Left ventricle myocardium superior (tissue), 1 donor: ENCODE measurements around the gene HOXC5. TPM values are rescaled to one million over a fixed set of nuclear protein-coding genes. Genes with fewer than 3 reads are reported as not detected.

Source experiments
- ATAC-seq: fragments of 200-7000 bp; cut with Tn5 transposase; one replicate; pipeline ENCODE4 v1.9.1; 2020; ENCODE audit warnings: mild to moderate bottlenecking, moderate library complexity
- DNase-seq: peaks from one replicate; pipeline ENCODE4 v3.0.0-alpha.2; 2020
- intact Hi-C: fragments of 100-400 bp; cut with micrococcal nuclease; formaldehyde crosslinking; loops from one replicate; pipeline ENCODE4 v1.11.0; 2022
- total RNA-seq: library from RNA; stranded (reverse); fragmentation: NEBNext Ultra II Directional; extraction: Animal tissue kit (Norgen Biotek cat#: 25700); gene quantifications from one replicate; pipeline ENCODE4 v1.2.1, GENCODE V29; 2021
- donor health status: DM: no; HTN: yes; CAD: no; lungs with severe emphysema.

The HOXC5 gene
- total RNA-seq, 1 donor from 2014 or later = not detected

DNA sequence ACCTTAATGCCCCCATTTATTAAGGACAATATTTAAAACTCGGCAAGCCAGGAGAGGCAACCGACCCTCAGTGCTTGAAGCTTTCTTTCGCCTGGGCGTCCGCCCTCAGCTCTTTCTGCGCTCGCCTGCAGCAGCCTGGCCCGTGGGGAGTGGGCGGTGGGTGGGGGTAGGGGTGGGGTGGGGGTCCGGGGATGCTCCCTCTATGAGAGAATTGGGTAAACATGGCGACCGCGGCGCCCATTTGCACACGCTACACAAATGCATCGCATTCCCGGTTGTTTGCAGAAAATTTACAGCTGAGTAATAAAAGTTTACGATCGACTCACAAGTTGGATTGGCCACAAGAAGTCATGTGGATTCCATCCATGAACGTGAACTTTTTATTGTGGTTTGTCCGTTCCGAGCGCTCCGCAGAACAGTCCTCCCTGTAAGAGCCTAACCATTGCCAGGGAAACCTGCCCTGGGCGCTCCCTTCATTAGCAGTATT, 16.3 kb upstream of the HOXC5 start:
- no peak for DNase-seq
- intact Hi-C loops = no loop called here
- no peak for ATAC-seq

DNA sequence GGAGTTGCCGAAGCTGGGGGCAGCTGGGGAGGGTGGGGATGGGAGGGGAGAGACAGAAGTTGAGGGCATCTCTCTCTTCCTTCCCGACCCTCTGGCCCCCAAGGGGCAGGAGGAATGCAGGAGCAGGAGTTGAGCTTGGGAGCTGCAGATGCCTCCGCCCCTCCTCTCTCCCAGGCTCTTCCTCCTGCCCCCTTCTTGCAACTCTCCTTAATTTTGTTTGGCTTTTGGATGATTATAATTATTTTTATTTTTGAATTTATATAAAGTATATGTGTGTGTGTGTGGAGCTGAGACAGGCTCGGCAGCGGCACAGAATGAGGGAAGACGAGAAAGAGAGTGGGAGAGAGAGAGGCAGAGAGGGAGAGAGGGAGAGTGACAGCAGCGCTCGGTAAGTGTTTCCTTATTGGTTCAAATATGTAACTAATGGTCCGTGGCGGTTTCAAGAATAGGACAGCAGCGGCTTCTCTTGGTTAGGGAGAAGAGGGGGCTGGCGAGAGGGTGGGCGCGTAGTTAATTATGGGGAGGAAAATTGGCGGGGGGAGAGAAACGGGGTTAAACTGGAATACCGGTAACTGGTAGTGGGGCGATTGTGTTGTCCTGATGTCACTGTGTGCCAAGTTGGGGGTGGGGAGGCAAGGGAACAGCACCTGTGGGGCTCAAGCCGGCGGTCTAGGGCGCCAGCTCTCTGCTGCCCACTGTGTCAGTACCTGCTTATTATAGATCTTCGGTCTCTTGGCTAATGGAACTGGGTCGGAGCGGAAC, 15.6 kb upstream of the HOXC5 start:
- intact Hi-C loops = no loop called here
- DNase-seq (no peak), ATAC-seq (peak; percentile 59)

DNA sequence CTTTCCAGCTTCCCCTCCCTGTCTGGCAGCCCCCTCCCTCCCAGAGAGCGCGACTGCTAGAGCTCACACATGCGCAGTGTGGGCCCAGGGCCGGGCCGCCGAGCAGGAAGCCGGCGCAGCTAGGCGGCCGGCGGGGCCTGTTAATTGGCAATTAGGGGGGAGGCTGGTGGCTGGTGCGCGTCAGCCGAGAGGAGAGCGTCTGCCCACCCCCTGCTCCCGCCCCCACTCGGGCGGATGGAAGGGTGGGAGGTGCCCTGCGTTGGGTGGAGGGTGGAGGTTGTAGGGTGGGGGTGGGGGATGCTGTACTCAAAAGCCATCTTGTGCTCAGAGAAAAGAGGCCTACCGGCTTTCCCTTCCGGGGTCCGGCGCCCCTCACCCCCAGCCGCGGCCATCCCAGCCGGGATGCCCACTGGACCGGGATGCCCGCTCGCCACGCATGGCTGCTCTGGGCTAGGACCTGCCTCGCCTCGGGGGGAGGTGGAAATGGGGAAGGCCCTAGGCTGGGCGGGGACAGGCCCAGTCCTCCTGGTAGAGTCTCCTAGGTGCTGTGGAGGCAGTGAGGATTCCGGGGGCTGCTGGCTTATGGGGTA, 14.9 kb upstream of the HOXC5 start:
- intact Hi-C loops = no loop called here
- DNase-seq (peak; percentile 81), ATAC-seq (peak; percentile 85)

DNA sequence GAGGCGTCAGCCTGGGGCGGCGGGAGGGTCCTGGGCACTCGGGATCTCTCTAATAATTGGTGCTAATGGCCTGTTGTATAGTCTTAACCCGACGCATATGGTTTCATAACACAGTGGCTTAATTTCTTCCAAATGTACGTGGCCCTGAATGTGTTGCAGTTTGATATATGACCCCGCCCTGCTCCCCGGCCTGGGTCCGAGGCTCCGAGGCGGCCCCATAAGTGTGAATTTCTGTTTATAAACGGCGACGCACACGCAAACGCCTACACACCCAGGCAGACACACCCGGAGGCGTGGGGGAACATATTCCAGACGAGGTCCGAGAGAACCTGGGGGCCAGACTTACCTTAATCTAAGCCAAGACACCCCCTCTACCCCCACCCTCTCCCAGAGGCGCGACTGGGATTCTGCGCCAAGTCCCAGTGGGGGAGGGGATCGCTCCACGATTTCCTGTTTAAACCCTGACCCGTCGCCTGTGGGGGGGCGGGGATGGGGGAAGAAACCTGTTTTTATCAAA, 14.3 kb upstream of the HOXC5 start:
- ATAC-seq (no peak), DNase-seq (no peak)
- intact Hi-C loops = no loop called here

DNA sequence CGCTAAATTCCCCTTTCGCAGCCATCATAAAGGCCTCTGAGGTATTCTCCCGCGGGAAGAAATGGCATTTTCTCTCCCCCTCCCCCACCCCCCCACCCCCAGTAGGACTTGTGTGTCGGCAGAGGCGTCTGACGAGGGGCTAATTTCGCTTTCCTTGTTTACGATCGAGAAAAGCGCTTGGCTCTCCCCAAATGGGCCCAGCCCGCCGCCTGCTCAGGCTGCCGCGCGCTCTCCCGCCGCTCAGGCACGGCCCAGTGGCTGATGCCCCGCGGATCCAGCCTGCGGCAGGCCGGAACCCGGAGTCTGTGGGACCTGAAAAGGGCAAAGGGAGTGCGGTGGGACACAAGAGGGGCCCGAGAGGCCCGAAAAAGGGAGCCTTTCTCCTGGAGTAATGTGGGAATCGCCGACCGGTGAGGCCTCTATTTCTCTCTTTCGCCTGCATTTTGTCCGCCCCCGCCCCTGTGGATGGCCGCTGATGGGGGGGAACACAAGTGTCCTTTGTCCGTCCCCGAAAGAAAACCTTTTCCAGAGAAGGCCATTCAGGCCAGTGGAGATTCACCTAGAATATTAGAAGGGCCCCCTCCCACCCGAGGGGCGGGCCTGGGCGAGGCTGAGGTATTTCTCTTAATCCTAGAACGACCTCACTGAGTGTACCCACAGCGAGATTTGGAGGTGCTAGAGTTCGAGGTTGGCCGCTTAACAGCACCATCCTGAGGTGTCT, 13.6 kb upstream of the HOXC5 start:
- DNase-seq = no peak
- no peak for ATAC-seq
- intact Hi-C loops = no loop called here

DNA sequence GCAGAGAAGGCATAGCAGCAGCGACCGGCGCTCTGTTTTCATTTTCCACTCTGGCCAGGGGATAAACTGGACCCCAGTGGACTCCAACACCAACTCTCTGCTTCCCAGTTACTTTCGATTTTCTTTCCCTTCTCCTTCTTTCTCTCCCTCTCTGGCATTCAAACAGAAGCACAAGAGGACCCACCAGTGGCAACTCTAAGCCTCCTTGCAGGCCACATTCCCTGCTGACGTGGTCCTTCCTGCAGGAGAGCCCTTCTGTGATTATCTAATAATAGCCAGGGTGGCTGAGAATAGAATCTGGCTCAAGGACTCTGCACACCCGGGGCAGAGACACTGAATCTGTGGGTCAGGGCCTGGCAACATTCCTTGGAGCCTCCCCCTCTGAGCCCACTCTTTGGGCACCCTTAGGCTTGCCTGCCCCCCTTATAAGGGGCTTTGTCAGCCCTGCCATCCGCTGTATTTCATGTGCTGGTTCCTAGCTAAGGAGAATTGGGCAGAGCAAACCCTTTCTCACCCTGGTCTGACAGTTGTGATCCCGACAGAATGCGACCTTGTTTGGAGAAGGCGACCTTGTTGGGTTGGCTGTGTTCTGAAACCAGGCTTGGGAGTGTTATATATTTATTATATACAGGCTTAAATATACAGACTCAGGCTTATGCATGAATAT, 12.8 kb upstream of the HOXC5 start:
- no peak for DNase-seq
- intact Hi-C loops = no loop called here
- peak; percentile 87 for ATAC-seq

DNA sequence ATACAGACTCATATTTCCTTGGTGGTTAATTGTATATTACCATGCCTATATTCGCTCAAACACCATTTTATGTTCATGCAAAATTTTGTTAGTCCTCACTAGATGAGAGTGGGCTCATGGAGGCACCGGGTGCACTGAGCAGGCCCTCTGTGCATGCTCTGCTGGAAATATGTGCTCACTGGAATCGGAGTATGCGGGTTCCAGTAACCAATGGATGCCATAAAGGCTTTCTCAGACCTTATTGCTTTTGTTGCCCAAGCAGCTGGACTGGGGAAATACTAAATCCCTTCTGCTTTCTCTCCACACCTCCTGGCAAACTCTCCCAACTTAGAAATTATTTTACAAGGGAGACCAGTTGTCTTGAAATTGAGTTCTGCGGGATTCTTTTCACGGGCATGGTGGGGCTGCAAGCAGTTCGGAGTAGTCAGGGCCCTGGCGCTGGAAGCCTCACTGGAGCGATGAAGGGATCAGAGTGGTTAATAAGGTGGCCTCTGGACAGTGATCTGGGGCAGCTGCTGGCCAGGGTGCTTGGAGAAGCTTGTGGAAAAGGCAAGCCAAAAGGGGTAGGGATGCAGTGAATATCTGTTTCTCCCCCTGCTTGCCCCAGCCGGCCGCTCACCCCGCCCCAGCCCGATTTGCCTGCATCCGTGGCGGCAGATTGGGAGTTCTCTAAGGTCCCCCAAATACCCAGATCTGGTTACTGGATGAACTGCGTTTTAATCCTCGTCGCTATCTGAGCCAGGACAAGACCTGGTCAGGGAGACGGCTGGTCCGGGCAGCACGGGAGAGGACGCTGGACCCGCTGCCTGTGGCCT, 12.1 kb upstream of the HOXC5 start:
- intact Hi-C loops = no loop called here
- DNase-seq (no peak), ATAC-seq (no peak)

DNA sequence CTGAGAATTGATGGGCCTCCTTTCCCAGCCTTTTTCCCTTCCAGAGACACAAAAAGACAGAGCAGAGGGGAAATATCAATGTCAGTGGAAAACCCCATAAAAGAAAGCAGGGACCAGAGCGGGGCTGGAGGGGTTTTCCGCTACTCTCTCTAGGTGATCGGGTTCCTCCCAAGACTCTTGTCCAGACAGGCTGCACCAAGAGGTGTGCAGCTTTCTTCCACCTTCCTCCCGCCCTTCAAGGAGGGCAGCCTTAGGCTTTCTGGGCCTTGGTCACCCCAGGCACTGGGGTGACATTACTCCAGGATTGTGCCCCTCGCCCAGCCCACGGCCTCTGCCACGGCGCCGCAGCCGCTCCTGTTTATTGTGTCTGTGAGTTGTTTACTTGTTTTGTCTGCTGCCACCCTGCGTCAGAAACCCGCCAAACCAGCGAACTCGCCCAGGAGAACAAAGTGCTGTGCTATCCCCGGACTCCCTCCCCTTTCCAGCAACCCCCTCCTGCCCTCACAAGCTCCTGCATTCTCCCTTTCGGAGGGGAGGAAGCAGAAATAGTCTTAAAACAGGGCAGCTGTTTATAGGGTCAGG, 11.3 kb upstream of the HOXC5 start:
- intact Hi-C loops = no loop called here
- ATAC-seq (no peak), DNase-seq (no peak)

DNA sequence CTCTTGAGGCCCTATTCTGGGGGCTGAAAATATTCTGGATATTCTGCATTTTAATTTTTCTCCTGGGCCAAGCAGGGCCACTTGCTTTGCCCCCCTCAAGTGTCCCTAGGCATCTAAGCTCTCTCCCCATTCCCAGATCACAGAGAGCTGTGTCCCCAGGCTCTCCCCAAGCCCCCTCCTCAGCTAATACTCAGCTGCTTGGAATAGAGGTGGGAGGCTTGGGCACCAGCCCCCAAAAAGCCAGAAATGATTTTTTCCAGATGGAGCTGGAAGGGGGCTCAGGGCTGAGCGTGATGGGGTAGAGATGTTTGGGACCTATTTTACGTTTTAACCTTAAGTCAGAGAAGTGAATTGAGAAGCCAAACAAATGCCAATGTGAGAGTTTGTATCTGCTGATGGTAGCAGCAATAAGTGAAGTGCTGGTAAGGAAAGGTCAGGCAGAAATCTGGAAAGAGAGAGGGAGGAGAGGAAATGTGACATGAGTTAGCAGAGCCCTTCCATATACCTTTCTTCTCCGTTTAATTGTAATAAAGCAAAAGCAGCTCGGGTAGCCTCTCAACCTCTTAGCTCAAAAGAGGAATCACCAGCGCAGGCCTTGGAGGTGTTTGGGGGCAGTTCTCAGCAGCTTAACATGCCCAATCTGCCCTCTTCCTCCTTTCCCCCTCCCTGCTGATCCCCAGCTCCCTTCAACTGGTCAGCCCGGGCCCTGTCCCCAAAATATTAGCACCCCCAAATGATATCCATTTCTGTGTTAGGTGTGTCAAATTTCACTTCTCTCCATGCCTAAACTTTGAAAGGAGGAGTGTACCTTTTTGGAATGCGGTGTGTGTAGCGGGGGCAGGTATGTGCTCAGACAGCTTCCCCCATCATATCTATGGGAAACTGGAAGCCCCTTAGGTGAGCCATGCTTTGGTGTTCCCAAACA, 9.6 kb upstream of the HOXC5 start:
- intact Hi-C loops = no loop called here
- no peak for DNase-seq
- ATAC-seq = no peak

DNA sequence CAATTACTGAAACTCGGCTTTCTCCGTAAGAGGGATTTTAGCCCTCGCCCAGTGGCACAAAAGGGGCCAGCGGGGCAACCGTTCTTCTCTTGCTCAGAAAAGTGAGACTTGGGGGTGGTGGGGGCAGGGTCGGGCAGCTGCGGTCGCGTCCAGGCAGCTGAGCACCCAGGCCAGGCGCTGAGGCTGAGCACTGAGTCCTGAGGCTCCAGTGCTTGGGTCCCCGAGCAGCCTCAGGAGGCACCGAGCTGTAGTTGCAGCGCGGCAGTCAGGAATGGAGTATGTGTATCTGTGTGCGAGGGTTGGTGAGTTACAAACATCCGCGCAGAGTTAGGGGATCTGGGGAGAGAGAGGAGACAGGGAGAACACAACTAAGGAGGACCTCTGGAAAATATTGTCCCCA, 8.7 kb upstream of the HOXC5 start:
- intact Hi-C loops = no loop called here
- ATAC-seq (no peak), DNase-seq (no peak)

DNA sequence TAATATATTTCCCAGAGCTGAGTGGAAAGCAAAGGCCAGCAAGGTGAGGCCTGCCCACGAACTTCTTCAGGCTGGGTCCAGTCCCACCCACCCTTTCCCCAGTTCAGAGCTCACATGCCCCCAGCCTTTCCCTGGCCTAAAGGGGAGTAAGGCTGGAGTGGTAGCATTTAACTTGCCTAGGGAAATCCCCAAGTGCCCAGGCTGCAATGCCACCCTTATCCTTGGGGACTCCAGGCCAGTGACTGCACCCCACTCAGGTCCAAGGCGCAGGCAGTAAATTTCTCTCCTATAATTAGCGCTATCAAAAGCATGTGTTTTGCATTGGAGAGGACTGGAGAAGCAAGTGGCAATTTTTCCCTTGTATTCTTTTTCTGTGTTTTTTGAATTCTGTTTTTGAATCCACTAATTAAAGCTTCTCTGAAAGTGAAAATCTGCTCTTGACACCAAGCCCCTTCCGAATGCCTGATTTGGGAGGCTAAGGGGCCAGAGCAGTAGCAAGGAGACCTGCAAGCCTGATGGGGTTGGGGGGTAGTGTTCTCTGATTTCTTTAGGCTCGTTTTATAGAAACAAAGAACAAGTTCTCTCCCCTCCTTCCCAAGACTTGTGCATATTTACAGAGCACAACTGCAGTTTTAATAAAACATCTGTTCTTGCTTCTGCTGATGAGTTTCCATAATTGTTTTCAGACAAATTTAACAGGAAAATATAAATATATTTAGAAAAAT, 8.1 kb upstream of the HOXC5 start:
- intact Hi-C loops = no loop called here
- no peak for DNase-seq

DNA sequence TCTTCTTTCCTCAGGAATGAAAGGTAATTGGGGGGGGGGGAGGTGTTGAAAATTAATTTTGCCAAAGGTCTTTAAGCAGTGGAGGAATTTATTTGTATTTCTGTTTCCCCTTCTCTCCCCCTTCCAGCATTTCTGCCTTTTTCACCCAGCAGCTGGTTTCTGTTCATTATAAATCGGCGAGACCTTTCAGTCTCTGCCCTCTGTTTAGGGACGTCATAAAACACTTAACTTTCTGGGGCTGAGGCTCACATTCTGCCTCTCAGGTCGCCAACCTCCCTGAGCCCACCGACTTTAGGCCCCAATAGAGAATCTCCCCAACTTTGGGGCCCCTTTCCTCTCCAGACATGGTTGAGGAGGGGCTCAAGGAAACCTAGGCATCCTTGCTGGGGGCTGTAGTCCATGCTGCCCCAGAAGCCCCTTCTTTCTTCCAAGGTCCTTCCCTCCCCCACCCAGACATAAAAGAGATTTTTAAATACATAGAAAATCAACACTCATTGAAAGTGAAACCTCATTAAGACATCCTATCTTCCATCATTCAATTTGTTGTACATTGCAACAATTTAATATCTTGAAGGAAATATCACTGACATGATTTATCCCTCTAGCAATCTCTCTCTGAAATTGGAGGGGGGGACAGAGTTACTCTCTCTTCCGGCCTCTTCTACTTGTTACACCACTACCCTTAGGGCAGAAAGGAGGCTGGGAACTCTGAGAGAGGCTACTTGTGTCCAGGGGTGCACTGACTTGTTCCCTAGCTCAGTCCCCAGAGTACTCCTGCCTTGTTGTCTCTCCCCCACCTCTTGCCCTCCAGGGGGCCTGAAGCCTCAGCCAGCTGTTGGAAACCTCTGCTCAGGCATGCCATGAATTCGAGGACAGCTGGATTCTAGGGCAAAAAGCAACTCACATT, 7.1 kb upstream of the HOXC5 start:
- ATAC-seq = no peak

More for the DNA sequence above, 8.1 kb upstream of the HOXC5 start:
- no peak for ATAC-seq

DNA sequence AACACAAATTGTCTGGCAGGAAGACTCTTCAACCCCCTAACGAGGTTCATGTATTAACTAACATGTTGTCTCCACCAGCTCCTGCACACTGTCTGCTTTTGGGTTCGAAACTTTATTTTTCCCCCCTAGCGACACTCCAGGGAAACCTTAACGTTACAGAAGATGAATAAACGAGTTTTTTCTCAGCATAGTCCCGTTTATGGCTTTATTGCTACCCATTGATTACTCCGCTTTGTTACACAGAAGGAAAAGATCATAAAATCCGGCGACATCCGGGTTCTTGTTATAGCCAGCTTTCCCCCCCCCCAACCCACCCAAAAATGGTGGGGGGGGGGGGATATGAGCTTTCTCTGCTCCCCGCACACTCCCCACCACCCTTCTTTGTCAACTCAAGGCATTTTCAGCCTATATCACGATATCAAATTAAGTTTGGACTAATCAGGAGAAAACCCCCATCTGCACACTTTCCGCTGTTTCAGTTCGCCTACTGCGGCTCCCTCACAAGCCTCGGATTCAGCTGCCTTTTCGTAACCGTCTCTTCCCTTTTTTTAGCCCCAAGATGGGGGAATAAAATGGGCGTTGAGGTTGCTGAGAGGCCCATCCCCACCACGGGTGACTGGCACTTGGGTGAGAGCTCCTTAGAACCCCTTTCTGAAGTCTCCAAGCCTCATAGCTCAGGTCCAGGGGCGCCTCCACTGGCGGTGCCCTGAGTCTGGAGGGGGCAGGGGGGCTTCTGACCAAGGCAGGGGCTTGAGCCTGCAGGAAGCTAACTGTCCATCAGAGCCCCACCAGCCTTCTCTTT, 6.0 kb upstream of the HOXC5 start:
- ATAC-seq (no peak), DNase-seq (no peak)
- intact Hi-C loops = no loop called here

More for the DNA sequence above, 7.1 kb upstream of the HOXC5 start:
- intact Hi-C loops = no loop called here
- DNase-seq = no peak

DNA sequence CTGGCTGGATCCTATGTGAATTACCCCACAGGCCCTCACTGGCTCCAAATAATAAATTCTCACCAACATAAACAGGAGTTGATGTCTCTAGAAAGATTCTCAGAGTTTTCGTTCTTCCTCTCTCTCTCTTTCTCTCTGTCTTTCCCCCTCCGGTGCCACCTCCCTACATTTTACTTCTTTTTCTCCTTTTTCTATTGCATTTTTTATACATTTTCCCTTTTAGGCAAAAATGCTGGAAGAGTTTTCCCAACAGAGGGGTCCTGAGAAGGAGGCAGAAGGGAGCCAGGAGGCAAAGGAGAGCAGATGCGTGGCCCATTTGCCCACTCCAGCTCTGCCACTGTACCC, 5.4 kb upstream of the HOXC5 start:
- intact Hi-C loops = no loop called here
- ATAC-seq (no peak), DNase-seq (no peak)
